Hindlimb muscle (tissue), 1 donor: ENCODE results near the gene C11orf21. TPM values are rescaled to one million over a fixed set of nuclear protein-coding genes. Genes with fewer than 3 reads are reported as not detected.

Experiments used
- DNase-seq: peaks from one replicate; pipeline ENCODE4 v3.0.0-alpha.2; 2013
- polyA plus RNA-seq: library from polyadenylated mRNA; unstranded; fragments of 120-200 nt; gene quantifications from one replicate; pipeline ENCODE4 v1.2.1, GENCODE V29; 2013; ENCODE audit not compliant: insufficient read length

C11orf21 gene
- polyA plus RNA-seq, 1 donor = 5.0 TPM

DNA sequence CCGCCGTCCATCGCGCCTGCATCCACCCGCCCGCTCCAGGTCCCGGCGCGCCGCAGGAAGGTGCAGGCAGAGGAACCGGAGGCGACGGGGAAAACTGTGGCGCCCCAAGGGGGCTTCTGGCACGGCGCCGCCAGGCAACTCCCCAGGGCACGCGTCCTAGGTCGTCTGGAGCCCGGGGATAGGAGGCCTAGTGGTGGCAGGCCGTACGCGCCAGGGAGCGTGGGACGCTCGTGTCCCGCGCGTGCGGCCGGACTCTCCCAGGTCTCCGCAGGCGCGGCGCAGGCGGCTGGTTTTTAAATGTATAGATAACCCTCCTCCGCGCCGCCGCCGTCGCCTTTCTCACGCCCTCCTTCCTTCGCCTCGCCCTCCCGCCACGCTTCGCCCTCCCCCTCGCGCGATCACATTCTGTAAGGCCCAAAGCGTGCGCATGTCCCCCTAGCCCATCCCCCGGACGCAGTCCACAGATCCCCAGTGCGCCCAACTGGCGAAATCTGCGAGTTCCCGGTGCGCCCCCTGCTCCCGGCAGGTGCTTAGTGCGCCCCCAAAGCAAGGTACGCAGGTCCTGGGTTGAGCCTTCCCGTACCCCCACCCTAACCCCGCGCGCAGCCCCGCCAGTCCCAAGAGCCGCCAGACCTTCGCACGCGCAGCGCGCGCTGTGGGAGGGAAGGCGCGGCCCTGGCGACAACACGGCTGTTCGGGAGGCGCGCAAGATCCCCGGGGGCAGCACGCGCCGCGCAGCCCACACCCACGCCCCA, 31.2 kb downstream of the C11orf21 start, which contains the start of gene ASCL2:
Gene ASCL2, minus strand, starts transcription at position 267 of the 755 bp plus-strand sequence. Its CDS starts 256 bp downstream, at position 11.
- DNase-seq = no peak

DNA sequence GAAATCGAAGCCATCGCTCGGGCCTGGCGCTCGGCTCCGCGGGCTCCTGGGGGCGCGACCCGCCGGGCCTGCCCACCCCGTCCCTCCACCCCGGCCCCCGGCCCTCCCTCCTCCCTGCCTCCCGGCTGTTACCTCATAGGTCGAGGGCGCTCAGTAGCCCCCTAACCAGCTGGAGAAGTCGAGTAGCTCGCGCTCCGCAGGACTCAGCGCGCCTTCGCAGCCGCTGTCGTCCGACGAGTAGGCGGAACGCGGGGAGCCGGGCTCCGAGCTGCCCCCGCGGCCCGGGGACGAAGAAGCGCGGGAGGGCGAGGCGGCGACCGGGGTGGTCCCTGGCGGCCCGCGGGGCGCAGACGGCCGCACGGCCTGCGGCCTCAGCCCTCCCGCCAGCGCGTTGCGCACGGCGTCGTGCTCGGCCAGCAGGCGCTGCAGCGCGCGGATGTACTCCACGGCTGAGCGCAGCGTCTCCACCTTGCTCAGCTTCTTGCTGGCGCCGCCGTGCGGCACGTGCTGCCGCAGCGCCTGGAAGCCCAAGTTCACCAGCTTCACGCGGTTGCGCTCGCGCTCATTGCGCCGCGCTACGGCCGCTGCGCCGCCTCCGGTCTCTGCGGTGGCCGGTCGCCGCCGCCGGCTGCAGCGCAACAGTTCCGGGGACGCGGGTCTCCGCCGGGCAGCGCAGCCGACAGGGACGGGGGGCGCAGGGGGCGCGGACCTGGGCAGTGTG, 32.0 kb downstream of the C11orf21 start:
- peak; percentile 80 for DNase-seq

DNA sequence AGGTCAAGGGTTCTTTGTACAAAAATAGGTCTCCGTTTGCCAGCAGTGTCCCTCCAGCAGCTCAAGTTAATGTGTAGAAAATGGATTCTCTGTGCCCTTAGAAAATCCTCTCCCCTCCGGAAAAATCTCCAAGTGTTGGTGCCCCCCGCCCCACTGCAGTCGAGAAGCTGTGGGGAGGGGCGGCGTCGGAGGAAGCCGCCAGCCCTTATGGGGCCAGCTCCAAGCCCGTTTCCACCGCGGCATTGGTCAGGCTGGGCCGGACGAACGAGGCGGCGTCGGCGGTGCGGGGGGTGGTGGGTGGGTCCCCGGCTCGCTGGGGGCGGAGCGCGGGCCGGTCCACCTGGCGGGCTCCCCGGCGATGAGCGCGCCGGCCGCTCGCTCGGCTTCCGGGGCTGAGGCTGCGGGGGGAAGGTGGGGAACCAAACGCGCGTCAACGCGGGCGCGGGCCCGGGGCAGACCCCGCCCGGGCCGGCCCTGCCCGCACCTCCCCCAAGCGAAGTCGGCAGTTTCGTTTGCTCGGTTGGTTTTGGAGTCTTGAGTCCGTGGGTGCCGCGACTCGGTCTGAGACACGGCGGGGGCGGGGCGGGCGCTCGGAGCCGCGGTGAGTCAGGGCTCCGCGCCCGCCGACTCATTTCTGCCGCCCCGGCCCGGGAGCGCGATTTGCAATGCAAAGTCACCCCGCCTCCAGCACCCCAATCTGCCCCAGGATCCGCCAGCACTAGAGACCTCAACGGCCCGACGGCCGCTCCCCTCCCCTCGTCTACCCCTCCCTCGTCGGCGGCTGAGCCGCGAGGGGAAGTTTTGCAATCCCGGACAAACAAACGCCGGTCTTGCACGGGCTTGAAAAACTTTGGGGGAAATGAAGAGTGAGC, 32.8 kb downstream of the C11orf21 start:
- peak; percentile 31 for DNase-seq

DNA sequence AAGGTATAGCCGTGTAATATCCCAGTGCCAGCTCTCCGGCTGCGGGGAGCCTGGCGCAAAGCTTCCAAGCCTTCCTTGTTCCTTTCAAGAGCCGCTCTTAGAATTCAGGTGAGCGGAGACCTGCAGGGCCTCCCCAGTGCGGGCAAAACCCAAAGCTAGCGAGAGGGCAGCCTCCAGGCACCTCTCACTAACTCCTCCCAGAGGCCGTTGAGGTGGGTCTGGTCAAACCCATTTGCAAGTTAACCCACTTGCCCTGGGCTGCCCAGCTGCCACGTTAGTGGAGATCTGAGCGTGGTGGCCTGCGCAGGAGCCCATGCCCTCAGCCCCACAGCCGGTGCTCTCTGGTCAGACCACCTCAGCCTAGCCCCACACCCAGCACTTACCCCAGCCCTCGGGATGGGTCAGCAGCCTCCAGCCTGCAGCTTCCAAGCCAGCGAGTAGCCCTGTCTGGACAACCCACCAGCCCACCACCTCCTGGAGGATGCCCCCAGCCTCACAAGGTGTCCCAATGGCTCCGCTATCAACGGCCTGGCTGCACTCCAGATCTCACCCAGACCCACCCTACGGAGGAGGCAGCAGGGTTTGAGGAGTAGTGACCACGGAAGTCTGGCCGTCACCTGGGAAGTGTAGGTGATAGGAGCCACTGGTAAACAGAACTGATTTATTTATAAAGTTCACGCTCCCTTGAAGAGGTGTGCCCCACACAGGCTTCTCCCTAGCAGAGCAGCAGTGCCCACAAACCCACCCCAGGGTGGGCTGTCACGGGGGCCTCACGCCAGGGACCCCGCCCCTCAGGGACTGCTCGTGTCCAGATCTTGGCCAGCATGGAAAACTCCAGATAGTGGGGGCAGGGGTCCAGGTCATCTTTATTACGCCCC, 33.6 kb downstream of the C11orf21 start:
- no peak for DNase-seq

DNA sequence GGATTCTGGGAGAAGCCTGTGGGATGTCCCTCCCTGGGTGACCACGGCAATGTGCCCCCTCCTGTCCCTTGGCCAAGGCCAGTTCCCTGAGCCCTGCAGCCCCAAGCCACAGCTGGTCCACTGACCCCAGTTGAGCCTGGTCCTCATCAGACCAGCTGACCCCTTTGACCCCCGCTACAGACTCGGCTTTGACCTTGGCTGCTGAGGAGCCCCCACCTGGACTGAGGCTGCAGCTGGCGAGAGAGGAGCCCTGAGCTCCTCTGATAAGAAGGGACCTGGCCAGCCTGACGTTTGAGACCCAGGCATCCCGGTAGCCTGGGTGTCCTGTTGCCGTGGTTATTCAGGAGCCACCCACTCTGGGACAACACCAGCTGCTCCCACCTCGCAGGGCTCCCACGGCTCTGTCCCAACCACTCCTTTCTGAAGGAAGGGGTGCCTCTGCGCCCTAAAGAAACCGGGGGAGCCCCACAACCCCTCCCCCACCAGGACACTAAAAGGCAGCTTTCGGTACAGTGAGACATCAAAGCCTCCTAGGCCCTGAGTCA, 34.3 kb downstream of the C11orf21 start:
- DNase-seq = no peak

DNA sequence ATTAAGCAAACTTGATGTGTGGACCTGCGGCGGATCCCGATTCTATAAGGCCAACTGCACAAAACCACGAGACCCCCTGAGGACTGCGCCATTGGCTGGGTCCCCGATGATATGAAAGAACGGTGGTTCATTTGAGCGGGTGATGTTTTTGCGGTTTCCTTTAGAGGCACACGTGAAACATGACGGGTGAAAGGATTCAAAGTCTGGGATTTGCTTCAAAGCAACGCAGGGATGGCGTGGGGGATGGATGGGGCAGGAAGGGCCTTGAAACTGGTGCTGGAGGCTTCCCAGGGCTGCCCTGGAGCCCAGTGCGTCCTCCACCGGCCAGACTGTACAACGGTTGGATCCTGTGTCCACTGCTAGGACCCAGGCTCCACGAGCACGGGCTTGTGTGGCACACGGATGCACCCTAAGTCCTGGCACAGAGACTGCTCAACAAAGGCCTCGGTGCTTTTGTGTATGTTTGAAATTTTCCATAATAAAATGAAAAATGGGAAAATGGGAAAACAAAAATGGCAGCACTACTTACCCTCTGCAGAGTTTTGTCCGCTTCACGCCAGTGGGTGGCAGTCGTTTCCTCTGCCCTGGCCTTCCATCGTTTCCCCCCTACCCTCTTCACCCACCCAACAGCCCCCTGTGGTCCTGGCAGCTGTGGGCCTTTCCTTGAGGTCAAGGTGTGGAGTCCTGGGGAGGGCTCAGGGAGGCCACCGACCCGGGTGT, 35.0 kb downstream of the C11orf21 start:
- no peak for DNase-seq

DNA sequence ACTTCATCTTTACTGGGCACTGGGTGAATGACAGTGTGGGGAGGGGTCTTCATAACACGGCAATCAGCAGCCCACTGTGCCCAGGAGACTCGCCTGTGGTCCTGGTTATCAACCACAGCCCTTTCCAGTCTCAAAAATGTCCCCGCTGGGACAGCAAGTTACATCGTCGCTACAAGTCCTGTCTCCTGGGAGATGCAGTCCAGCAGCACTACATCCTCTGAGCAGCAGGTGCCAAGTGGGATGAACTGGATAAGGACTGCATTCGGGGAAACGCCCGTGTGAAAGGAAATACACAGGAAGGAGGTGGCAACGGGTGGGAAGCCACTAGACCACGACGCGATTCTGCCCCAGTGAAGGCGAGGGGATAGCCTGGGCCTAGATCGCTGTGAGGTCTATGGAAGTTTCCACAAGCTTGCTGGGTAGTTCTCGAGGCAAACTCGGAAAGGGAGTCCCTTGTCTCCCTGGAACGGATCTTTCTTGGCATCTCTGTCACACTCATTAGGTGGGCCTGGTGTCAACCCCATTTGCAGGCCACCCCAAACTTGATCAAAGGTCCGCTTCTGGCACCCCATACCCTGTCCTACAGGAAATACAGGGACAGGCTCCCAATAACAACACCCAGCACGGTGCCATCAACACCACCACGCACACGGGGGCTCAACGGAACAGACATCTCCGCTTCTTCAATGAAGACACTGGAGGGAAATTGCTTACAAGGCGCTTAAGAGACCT, 35.7 kb downstream of the C11orf21 start:
- no peak for DNase-seq

DNA sequence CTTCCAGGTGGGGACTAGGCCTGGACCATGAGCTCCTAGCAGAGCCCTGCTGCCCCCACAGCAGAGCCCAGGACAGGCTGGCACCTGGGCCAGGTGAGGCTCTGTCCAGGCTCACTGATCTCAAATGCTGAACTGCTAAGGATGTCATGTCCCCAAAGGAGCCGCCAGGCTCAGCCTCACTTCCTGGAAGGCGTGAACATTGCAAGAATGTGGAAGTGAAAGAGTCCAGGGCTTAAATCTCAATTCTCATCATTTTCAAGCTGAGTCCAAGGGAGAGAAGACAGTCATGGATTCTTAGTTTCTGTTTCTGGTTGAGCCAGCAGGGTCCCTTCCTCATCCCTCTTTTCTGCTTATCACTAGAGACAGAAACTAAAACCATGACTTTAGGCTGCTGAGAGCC, 36.3 kb downstream of the C11orf21 start:
- DNase-seq = peak; percentile 15

DNA sequence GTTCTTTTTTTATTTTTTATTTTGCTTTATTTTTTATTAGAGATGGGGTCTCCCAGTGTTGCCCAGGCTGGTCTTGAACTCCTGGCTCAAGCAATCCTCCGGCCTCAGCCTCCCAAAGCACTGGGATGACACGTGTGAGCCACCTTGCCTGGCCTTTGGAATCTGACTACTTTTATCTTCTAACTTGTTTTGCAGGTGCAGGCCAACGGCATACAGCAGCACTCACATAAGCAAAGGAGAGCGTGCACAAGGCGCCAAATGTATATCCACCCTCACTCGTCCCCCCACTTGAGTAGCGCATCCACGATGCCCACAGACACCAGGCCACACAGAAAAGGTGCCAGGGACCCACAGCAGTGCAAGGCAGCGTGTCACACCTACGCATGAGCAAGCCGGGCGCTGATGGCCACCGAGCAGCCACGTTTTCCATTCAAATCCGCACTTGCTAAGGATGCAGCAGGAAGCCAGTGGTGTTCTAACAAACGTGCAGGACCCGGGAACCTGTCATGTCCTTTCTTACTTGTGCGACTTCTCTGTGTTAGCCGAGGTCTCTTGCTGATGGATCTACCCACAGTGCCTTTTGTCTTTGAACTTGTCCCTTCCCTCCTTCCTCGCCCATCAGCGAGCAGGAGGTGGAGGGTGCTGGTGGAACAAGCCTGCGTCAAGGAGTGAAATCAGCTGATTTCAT, 37.2 kb downstream of the C11orf21 start:
- no peak for DNase-seq

DNA sequence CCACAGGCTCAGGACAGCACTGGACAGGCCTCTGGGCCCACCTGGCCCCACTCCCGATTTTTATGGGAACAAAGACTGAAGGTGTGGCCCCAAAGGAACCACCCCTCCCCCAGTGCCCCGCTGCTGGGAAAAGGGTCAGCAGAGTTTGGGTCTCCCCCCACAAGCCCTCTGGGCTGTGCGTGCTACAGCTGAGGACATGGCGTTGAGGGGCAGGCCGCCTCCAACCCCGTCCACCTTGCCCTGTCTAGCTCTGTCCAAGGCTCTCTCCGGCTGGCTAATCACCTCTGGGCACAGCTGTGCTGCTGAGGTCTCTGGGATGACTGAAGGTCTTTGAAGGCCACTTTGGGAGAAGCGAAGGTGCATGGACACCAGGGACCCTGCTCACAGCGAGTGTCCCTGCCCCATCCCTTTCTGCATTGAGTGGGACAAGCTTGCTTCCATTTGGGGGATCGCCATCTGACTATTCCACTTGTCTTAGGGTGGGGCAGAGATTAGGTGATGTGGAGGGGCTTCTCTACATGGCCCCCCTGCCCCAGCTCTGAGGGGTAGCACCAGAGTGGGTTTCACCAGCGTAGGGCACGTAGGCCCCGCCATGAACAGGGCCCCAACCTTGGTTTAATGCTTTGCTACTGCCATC, 37.9 kb downstream of the C11orf21 start:
- DNase-seq = no peak

DNA sequence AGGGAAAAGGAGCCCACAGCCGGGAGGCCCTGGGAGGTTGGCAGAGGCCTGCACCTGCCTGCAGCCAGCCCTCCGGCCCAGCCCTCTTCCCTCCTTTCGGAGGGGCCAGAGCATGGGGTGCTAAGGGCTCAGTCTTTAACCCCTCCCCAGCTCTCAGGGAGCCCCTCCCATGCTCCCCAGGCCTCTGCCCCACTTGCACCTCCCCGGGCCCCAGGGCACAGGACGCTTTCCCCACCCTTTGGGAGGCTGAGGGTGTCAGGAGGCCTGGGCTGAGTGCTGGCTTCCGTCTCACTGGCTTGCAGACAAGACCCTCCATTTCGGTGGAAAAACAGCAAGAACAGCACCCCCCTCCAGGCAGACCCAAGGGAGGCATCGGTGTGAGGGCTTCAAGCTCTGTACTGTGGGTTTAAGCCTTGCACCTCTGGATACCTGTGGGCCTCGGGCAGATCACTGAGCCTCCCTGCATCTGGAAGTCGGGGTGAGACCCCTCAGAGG, 38.6 kb downstream of the C11orf21 start:
- DNase-seq = no peak

DNA sequence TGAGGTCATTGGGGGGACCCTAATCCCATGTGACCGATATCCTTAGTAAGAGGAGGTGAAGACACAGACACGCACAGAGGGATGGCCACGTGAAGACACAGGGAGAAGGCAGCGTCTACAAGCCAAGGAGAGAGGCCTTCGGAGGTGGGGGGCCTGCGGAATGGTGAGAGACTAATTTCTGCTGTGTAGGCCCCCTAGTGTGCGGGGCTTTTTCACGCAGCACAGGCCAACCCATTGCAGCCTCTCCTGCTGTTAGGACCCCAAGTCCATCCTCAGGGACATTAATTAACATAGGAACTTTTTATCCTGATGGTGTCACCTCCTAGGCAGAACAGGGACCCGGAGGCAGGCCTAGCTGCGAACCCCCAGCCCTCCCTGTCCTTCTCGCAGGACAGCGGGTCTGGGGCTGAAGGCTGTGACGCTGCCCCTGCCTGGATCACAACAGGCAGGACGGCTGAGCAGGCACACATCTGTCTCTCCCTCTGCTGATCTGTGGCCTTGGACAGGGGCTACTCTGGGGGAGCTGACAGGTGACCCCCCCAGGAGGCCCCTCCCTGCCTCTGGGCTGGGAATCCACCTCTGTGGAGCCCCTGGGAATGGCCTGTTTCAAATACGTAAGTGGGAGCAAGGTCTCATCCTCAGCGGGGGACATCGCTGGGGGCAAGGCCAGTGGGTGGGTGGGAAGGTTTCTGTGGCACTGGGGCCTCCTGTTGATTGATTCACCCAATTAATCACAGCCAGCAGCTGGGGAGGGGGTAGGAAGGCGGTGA, 39.2 kb downstream of the C11orf21 start:
- no peak for DNase-seq

DNA sequence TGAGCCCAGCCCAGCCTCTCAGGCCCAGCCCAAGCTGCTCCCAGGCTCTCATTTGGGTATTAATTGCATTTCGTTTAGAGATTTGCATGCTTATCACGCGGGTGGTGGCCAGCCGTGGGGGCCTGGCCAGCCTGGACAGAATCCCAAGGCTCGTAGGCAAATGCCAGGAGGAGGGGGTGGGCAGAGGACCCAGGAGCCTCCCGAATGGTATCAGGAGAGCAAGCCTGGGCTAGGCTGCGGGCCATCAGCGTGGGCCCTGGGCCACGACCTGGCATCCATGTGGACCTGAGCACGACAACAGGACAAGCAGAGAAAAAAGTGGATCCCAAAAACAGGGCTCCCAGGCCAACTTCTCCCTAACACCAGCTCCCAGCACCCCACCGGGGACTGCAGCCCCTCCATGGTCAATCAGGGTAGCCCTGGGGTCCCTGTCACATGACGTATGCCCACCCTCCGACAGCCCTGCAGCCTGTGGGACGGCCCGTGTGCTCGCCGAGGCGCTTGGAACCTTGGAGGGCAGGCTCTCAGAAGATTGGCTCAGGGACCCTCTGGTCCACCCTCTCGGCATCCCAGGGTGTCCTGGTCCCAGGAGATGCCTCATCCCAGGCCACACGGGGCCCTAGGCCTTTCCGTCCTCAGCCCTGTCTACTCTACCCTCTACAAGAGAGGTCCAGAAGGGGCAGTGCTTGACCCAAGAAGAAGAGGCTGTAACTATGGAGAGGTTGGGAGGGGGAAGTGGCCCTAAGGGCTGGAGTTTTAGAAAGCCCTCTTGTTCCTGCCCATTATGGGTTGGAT, 40.1 kb downstream of the C11orf21 start:
- DNase-seq = no peak

DNA sequence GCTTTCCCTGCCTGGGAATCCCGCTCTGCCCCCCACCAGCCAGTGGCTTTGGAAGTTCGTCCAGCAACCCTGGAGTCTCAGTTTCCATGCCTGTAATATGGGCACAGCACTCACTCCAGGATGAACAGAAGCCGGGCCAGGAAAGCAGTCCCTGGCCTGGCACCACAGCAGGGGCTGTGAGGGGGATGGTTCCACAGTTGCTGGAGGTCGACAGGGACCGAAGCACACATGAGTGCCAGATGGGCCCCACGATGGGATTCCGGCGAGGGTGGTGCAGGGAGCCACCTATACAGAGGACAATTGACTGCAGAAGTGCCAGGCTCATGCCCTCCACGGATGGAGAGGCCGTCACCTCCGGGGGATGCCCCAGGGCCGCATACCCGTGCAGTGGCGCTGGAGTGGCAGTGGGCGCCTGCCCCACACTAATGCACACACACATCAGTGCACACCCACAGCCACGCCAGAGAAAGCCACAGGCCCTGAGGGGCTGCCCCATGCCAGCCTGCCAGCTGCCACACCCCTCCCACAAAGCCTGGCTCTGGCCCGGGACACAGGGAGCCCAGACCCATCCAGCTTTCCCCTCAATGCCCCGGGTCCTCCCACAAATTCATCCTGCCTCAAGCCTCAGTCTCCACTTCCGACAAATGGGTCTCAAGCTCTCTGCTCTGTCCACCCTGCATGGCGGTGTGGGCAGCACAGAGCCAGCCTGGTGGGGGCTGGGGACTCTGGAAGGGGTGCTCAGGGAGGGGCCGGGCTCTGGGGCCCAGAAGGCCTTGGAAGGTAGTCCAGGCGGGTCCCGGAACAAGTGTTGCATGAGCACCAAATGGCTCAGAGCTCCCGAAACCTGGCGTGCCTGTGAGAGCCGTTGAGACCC, 41.0 kb downstream of the C11orf21 start:
- no peak for DNase-seq

DNA sequence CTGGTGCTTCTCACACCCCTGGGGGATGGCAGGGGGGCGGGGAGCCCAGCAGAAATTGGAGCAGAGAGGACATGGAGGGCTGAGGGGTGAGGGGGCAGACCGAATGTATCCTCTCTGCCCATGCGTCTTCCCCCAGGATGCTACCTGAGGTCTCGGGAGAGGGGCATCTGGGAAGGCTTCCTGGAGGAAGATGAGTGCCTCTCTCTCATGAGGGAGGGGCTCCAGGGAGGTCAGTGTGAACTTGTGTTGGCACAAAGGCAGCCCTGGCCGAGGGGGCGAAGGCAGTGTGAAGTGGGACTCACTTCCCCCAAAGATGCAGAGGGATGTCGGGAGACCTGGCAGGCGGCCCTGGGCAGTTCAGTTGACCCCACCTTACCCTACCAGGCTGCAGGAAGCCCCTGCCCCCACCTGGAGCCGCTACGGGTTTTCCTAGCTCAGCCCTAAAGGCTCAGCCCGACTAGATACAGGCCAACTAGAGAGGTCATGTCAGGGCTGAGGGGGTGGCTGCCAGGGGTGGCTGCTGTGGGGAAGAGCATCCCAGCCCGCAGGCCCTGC, 41.7 kb downstream of the C11orf21 start:
- no peak for DNase-seq

DNA sequence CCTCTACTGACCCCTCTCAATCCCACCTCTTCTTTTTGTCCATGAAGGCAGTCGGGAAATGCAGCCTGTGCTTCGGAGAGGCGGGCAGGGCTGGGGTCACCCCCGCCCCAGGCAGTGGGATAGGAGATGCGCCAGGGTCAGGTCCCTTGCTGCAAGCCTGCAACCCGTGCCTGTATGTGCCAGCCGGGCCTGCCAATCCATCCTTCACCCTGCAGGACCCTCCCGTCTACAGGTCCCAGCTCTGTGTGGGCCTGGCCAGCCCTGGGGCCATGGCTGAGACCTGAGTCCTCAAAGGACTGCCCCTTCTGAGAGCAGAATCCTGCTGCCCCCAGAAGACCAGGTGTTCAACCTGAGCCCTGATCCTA, 42.3 kb downstream of the C11orf21 start:
- no peak for DNase-seq
